Measurements from ENCODE around the gene RSBN1L.

The RSBN1L gene

GRCh38 chr7:77734659-77735421, 38.6 kb downstream of the RSBN1L start:
- DNase-seq, result no peak

- DNase-seq, result no peak
These were observed 39.2 kb downstream of the RSBN1L start for GRCh38 chr7:77735457-77735856.

- no peak for DNase-seq
These were observed 40.7 kb downstream of the RSBN1L start for GRCh38 chr7:77736991-77737390.

GRCh38 chr7:77738382-77738781, 42.1 kb downstream of the RSBN1L start:
- no peak for DNase-seq

- peak; percentile 57 for DNase-seq
These were observed 42.6 kb downstream of the RSBN1L start for GRCh38 chr7:77738871-77739270.

- DNase-seq, result no peak
These were observed 44.0 kb downstream of the RSBN1L start for GRCh38 chr7:77740257-77740656.

GRCh38 chr7:77743518-77743917, 47.3 kb downstream of the RSBN1L start:
- DNase-seq, result no peak

GRCh38 chr7:77745746-77746145, 49.5 kb downstream of the RSBN1L start:
- no peak for DNase-seq

- DNase-seq, result no peak
These were observed 50.0 kb downstream of the RSBN1L start for GRCh38 chr7:77746164-77746823.

GRCh38 chr7:77746824-77747165, 50.5 kb downstream of the RSBN1L start:
- DNase-seq, result no peak

- no peak for DNase-seq
These were observed 50.9 kb downstream of the RSBN1L start for GRCh38 chr7:77747178-77747577.

- no peak for DNase-seq
These were observed 51.5 kb downstream of the RSBN1L start for GRCh38 chr7:77747718-77748117.

- DNase-seq, result no peak
These were observed 55.8 kb downstream of the RSBN1L start for GRCh38 chr7:77752016-77752415.

- no peak for DNase-seq
These were observed 56.9 kb downstream of the RSBN1L start for GRCh38 chr7:77753173-77753572.

- DNase-seq, result no peak
These were observed 61.3 kb downstream of the RSBN1L start for GRCh38 chr7:77757589-77757988.

- DNase-seq, result peak; percentile 66
These were observed 63.1 kb downstream of the RSBN1L start for GRCh38 chr7:77759294-77759889.

- DNase-seq, result no peak
These were observed 64.7 kb downstream of the RSBN1L start for GRCh38 chr7:77760809-77761453.

GRCh38 chr7:77765481-77765880, 69.2 kb downstream of the RSBN1L start:
- DNase-seq, result no peak

- peak; percentile 41 for DNase-seq
These were observed 69.9 kb downstream of the RSBN1L start for GRCh38 chr7:77765906-77766800.

- no peak for DNase-seq
These were observed 70.7 kb downstream of the RSBN1L start for GRCh38 chr7:77766801-77767605.

- no peak for DNase-seq
These were observed 74.1 kb downstream of the RSBN1L start for GRCh38 chr7:77770316-77770715.

GRCh38 chr7:77771901-77772300, 75.6 kb downstream of the RSBN1L start:
- DNase-seq, result no peak

Data from fibroblast of skin of right quadriceps (primary cell).